Endometrial microvascular endothelial cells (primary cell): Measurements from ENCODE around the gene CCNE1. TPM values are rescaled to one million over a fixed set of nuclear protein-coding genes. Genes with fewer than 3 reads are reported as not detected.

Experiments used
- in situ Hi-C: cut with HindIII; loops from 2 replicates; pipeline ENCODE4 v1.10.0; 2017; ENCODE audit warnings: low sequenced_read_pairs, low pct_unique_long_range_greater_than_20kb; ENCODE audit errors: inconsistent ontology term
- total RNA-seq: library from RNA; depleted of rRNA; stranded (reverse); fragments of >200 nt; gene quantifications from one replicate; pipeline ENCODE4 v1.2.3, GENCODE V29; 2015; ENCODE audit errors: inconsistent ontology term

The CCNE1 gene
- 7.9 TPM for total RNA-seq

GRCh38 chr19:29811125-29812079, at the start of gene CCNE1:
CCNE1 (plus strand) TSS chr19:29811991; CDS start chr19:29812556, 565 bp downstream.
- in situ Hi-C loops = no loop called here

- in situ Hi-C loops = no loop called here
Observed at GRCh38 chr19:29763196-29763595, 48.6 kb upstream of the CCNE1 start.

- in situ Hi-C loops = no loop called here
Observed at GRCh38 chr19:29764361-29764760, 47.4 kb upstream of the CCNE1 start.

GRCh38 chr19:29766100-29766499, 45.7 kb upstream of the CCNE1 start:
- in situ Hi-C loops = no loop called here

GRCh38 chr19:29767039-29767735, 44.6 kb upstream of the CCNE1 start:
- in situ Hi-C loops = no loop called here

- in situ Hi-C loops = no loop called here
Observed at GRCh38 chr19:29768166-29768565, 43.6 kb upstream of the CCNE1 start.

GRCh38 chr19:29769997-29770396, 41.8 kb upstream of the CCNE1 start:
- in situ Hi-C loops = no loop called here

- in situ Hi-C loops = no loop called here
Observed at GRCh38 chr19:29770648-29771047, 41.1 kb upstream of the CCNE1 start.

- in situ Hi-C loops = no loop called here
Observed at GRCh38 chr19:29771708-29772414, 39.9 kb upstream of the CCNE1 start.

- in situ Hi-C loops = no loop called here
Observed at GRCh38 chr19:29772696-29773095, 39.1 kb upstream of the CCNE1 start.

GRCh38 chr19:29773141-29773540, 38.6 kb upstream of the CCNE1 start:
- in situ Hi-C loops = no loop called here

- in situ Hi-C loops = no loop called here
Observed at GRCh38 chr19:29774126-29774525, 37.7 kb upstream of the CCNE1 start.

GRCh38 chr19:29777781-29778309, 33.9 kb upstream of the CCNE1 start:
- in situ Hi-C loops = no loop called here

GRCh38 chr19:29779921-29780320, 31.9 kb upstream of the CCNE1 start:
- in situ Hi-C loops = no loop called here

GRCh38 chr19:29781386-29782259, 30.2 kb upstream of the CCNE1 start:
- in situ Hi-C loops = no loop called here

GRCh38 chr19:29782260-29782580, 29.6 kb upstream of the CCNE1 start:
- in situ Hi-C loops = no loop called here

GRCh38 chr19:29783627-29784190, 28.1 kb upstream of the CCNE1 start:
- in situ Hi-C loops = no loop called here

- in situ Hi-C loops = no loop called here
Observed at GRCh38 chr19:29784598-29785223, 27.1 kb upstream of the CCNE1 start.
